Measurements from ENCODE around the gene ANKUB1. TPM values are rescaled to one million over a fixed set of nuclear protein-coding genes. Genes with fewer than 3 reads are reported as not detected.
A peak's percentile ranks its signal among the peaks of the same experiment; 100 is the strongest.

The ANKUB1 gene
- total RNA-seq, 2 experiments from 2014 or later = not detected

- no peak overlapping the region for H3K27ac Mint-ChIP-seq
- POLR2A ChIA-PET = no interaction called here
- peaks cover 29% of the 10 kb centered on the region for H3K36me3 Mint-ChIP-seq (ENCODE audit: low read depth)
- CTCF ChIA-PET = no interaction called here
- no peak overlapping the region for H3K4me3 Mint-ChIP-seq
- H3K27me3 Mint-ChIP-seq = no peaks in the 10 kb centered on the region
- DNase-seq = no peak
- peaks cover 8% of the 10 kb centered on the region for H3K9me3 Mint-ChIP-seq
- peaks cover 49% of the 10 kb centered on the region for H3K4me1 Mint-ChIP-seq
These were observed 24.6 kb upstream of the ANKUB1 start for GRCh38 chr3:149816986-149817385.

GRCh38 chr3:149816311-149816710 lies 24.0 kb upstream of the ANKUB1 start:
- DNase-seq = no peak
- Mint-ChIP-seq H3K36me3 (ENCODE audit: low read depth) (peaks cover 22% of the 10 kb centered on the region), H3K27ac (no peak overlapping the region), H3K27me3 (no peaks in the 10 kb centered on the region), H3K4me1 (peaks cover 51% of the 10 kb centered on the region), H3K9me3 (peaks cover 1% of the 10 kb centered on the region), H3K4me3 (no peak overlapping the region)
- CTCF ChIA-PET = no interaction called here
- POLR2A ChIA-PET = no interaction called here

GRCh38 chr3:149815728-149816127 lies 23.4 kb upstream of the ANKUB1 start:
- ChIA-PET POLR2A (no interaction called here), CTCF (interaction anchor here (0.6 kb wide), 1 partner anchor 364 kb away, joined by 3 read pairs; no protein-coding TSS in a partner anchor)
- Mint-ChIP-seq H3K27me3 (no peaks in the 10 kb centered on the region), H3K4me3 (no peak overlapping the region), H3K4me1 (peaks cover 51% of the 10 kb centered on the region), H3K9me3 (no peaks in the 10 kb centered on the region), H3K27ac (no peak overlapping the region), H3K36me3 (ENCODE audit: low read depth) (peaks cover 19% of the 10 kb centered on the region)
- DNase-seq = no peak

- POLR2A ChIA-PET = no interaction called here
- no peak for DNase-seq
- CTCF ChIA-PET = interaction anchor here (0.6 kb wide), 1 partner anchor 364 kb away, joined by 3 read pairs; no protein-coding TSS in a partner anchor
- Mint-ChIP-seq H3K36me3 (ENCODE audit: low read depth) (peaks cover 19% of the 10 kb centered on the region), H3K27ac (no peak overlapping the region), H3K4me1 (peaks cover 51% of the 10 kb centered on the region), H3K9me3 (no peaks in the 10 kb centered on the region), H3K27me3 (peaks cover under 1% of the 10 kb centered on the region), H3K4me3 (peak overlapping the region; percentile 90)
These were observed 23.0 kb upstream of the ANKUB1 start for GRCh38 chr3:149815321-149815720.

- Mint-ChIP-seq H3K27ac (peak overlapping the region; percentile 99), H3K27me3 (peaks cover 7% of the 10 kb centered on the region), H3K36me3 (ENCODE audit: low read depth) (peaks cover 17% of the 10 kb centered on the region), H3K4me1 (peaks cover 51% of the 10 kb centered on the region), H3K4me3 (peak overlapping the region; percentile 90), H3K9me3 (no peaks in the 10 kb centered on the region)
- ChIA-PET POLR2A (no interaction called here), CTCF (interaction anchor here (0.6 to 1.8 kb wide), 4 partner anchors 11 to 251 kb away, joined by 3 to 6 read pairs (median 3); partner anchors contain the start of gene COMMD2)
- peak; percentile 21 for DNase-seq
These were observed 21.3 kb upstream of the ANKUB1 start for GRCh38 chr3:149813367-149814281.

- H3K4me1 Mint-ChIP-seq = peaks cover 48% of the 10 kb centered on the region
- H3K27me3 Mint-ChIP-seq = peaks cover 10% of the 10 kb centered on the region
- H3K36me3 Mint-ChIP-seq (ENCODE audit: low read depth) = peaks cover 17% of the 10 kb centered on the region
- ChIA-PET CTCF (interaction anchor here (0.9 to 1.8 kb wide), 3 partner anchors 12 to 250 kb away, joined by 3 to 6 read pairs (median 3); partner anchors contain the start of gene COMMD2), POLR2A (no interaction called here)
- peak within 1 kb of the TSS; percentile 99 for H3K27ac Mint-ChIP-seq
- no peaks in the 10 kb centered on the region for H3K9me3 Mint-ChIP-seq
- peak; percentile 94 for DNase-seq
- H3K4me3 Mint-ChIP-seq = peak within 1 kb of the TSS; percentile 90
These were observed 20.4 kb upstream of the ANKUB1 start, which contains the start of gene RNF13 for GRCh38 chr3:149812606-149813366. Gene RNF13, plus strand, starts transcription at chr3:149813215. Its CDS starts 32,812 bp downstream, at chr3:149846027.

GRCh38 chr3:149812165-149812605 lies 19.8 kb upstream of the ANKUB1 start:
- peak overlapping the region; percentile 99 for H3K27ac Mint-ChIP-seq
- H3K27me3 Mint-ChIP-seq = peaks cover 12% of the 10 kb centered on the region
- DNase-seq = no peak
- peaks cover 42% of the 10 kb centered on the region for H3K4me1 Mint-ChIP-seq
- H3K9me3 Mint-ChIP-seq = no peaks in the 10 kb centered on the region
- POLR2A ChIA-PET = no interaction called here
- peaks cover 13% of the 10 kb centered on the region for H3K36me3 Mint-ChIP-seq (ENCODE audit: low read depth)
- H3K4me3 Mint-ChIP-seq = peak overlapping the region; percentile 90
- CTCF ChIA-PET = interaction anchor here (1.8 kb wide), 1 partner anchor 12 kb away, joined by 3 read pairs; no protein-coding TSS in a partner anchor

GRCh38 chr3:149810846-149811245 lies 18.5 kb upstream of the ANKUB1 start:
- POLR2A ChIA-PET = no interaction called here
- Mint-ChIP-seq H3K27me3 (peaks cover 26% of the 10 kb centered on the region), H3K27ac (no peak overlapping the region), H3K9me3 (no peaks in the 10 kb centered on the region), H3K4me1 (peaks cover 29% of the 10 kb centered on the region), H3K4me3 (no peak overlapping the region), H3K36me3 (ENCODE audit: low read depth) (peaks cover 3% of the 10 kb centered on the region)
- no peak for DNase-seq
- CTCF ChIA-PET = interaction anchor here (0.6 to 0.7 kb wide), 2 partner anchors 208 to 693 kb away, joined by 3 read pairs; no protein-coding TSS in a partner anchor

GRCh38 chr3:149809699-149810098 lies 17.3 kb upstream of the ANKUB1 start:
- H3K27me3 Mint-ChIP-seq = peaks cover 35% of the 10 kb centered on the region
- DNase-seq = no peak
- ChIA-PET POLR2A (no interaction called here), CTCF (no interaction called here)
- H3K4me3 Mint-ChIP-seq = no peak overlapping the region
- no peaks in the 10 kb centered on the region for H3K9me3 Mint-ChIP-seq
- H3K36me3 Mint-ChIP-seq (ENCODE audit: low read depth) = no peaks in the 10 kb centered on the region
- H3K27ac Mint-ChIP-seq = no peak overlapping the region
- peaks cover 19% of the 10 kb centered on the region for H3K4me1 Mint-ChIP-seq

- Mint-ChIP-seq H3K4me1 (peaks cover 11% of the 10 kb centered on the region), H3K27me3 (peaks cover 35% of the 10 kb centered on the region), H3K27ac (no peak overlapping the region), H3K4me3 (no peak overlapping the region), H3K9me3 (no peaks in the 10 kb centered on the region), H3K36me3 (ENCODE audit: low read depth) (no peaks in the 10 kb centered on the region)
- DNase-seq = peak; percentile 60
- ChIA-PET POLR2A (no interaction called here), CTCF (interaction anchor here (0.7 to 2.4 kb wide), 12 partner anchors 10 to 334 kb away, joined by 3 to 7 read pairs (median 4); partner anchors contain the start of gene TM4SF4)
These were observed 16.0 kb upstream of the ANKUB1 start for GRCh38 chr3:149808209-149808829.

- DNase-seq = no peak
- no peak overlapping the region for H3K4me3 Mint-ChIP-seq
- ChIA-PET CTCF (no interaction called here), POLR2A (no interaction called here)
- no peaks in the 10 kb centered on the region for H3K9me3 Mint-ChIP-seq
- no peak overlapping the region for H3K27ac Mint-ChIP-seq
- H3K36me3 Mint-ChIP-seq (ENCODE audit: low read depth) = no peaks in the 10 kb centered on the region
- H3K27me3 Mint-ChIP-seq = peaks cover 38% of the 10 kb centered on the region
- H3K4me1 Mint-ChIP-seq = peaks cover 4% of the 10 kb centered on the region
These were observed 13.9 kb upstream of the ANKUB1 start for GRCh38 chr3:149806171-149806778.

GRCh38 chr3:149801639-149802038 lies 9.3 kb upstream of the ANKUB1 start:
- no peaks in the 10 kb centered on the region for H3K9me3 Mint-ChIP-seq
- DNase-seq = no peak
- H3K27ac Mint-ChIP-seq = no peak overlapping the region
- POLR2A ChIA-PET = interaction anchor here (0.5 kb wide), 1 partner anchor 400 kb away, joined by 3 read pairs; no protein-coding TSS in a partner anchor
- no peak overlapping the region for H3K4me3 Mint-ChIP-seq
- no peaks in the 10 kb centered on the region for H3K4me1 Mint-ChIP-seq
- peaks cover 28% of the 10 kb centered on the region for H3K27me3 Mint-ChIP-seq
- CTCF ChIA-PET = no interaction called here
- H3K36me3 Mint-ChIP-seq (ENCODE audit: low read depth) = no peaks in the 10 kb centered on the region
